HepG2 (cell line): ENCODE measurements around the gene TTN. TPM values are rescaled to one million over a fixed set of nuclear protein-coding genes. Genes with fewer than 3 reads are reported as not detected.

ENCODE experiments used
- FOXK1 ChIP-seq: sonication (generic); formaldehyde crosslinking; IDR thresholded peaks from 2 replicates; pipeline ENCODE4 v1.4.0; 2020; ENCODE audit warnings: low read depth, missing genetic modification reagents, borderline replicate concordance
- FOXP1 ChIP-seq, 2 experiments: fragments of 450-650 bp in 1 of 2; IDR thresholded peaks; 2 replicates each; pipeline ENCODE4 v1.6.1; 2017 to 2018; ENCODE audit warnings: antibody characterized with exemption in 1 of 2
- MAF1 ChIP-seq: sonication (generic); formaldehyde crosslinking; IDR thresholded peaks from 2 replicates; pipeline ENCODE4 v1.5.0; 2020; ENCODE audit warnings: missing genetic modification reagents, borderline replicate concordance
- MAFF ChIP-seq: IDR thresholded peaks from 2 replicates; pipeline ENCODE4 v1.6.1; 2011; ENCODE audit warnings: low read depth, low read length, improper control_type of control experiment
- MED1 ChIP-seq: sonication (generic); formaldehyde crosslinking; IDR thresholded peaks from 2 replicates; pipeline ENCODE4 v1.4.0; 2020; ENCODE audit warnings: missing genetic modification reagents
- MIXL1 ChIP-seq: IDR thresholded peaks from 2 replicates; pipeline ENCODE4 v1.6.1; 2016
- MTA1 ChIP-seq: sonication (generic); formaldehyde crosslinking; IDR thresholded peaks from 2 replicates; pipeline ENCODE4 v1.4.0; 2020; ENCODE audit warnings: missing genetic modification reagents, mild to moderate bottlenecking, borderline replicate concordance
- NCOA1 ChIP-seq: sonication (generic); formaldehyde crosslinking; IDR thresholded peaks from 2 replicates; pipeline ENCODE4 v1.9.0; 2021; ENCODE audit warnings: missing genetic modification reagents
- NR2F2 ChIP-seq: IDR thresholded peaks from 2 replicates; pipeline ENCODE4 v1.6.1; 2012; ENCODE audit warnings: low read depth, inconsistent platforms, borderline replicate concordance
- POLR2AphosphoS5 ChIP-seq: IDR thresholded peaks from 2 replicates; pipeline ENCODE4 v1.6.1; 2012; ENCODE audit warnings: low read depth, low read length
- PTBP1 ChIP-seq: fragments of 200-400 bp; formaldehyde crosslinking; IDR thresholded peaks from 2 replicates; pipeline ENCODE4 v1.6.1; 2018; ENCODE audit warnings: low read length, low read depth; ENCODE audit not compliant: poor library complexity, severe bottlenecking
- REXO4 ChIP-seq: sonication (generic); formaldehyde crosslinking; IDR thresholded peaks from 2 replicates; pipeline ENCODE4 v1.8.0; 2022; ENCODE audit warnings: missing genetic modification reagents, mild to moderate bottlenecking, borderline replicate concordance
- SALL1 ChIP-seq: sonication (generic); formaldehyde crosslinking; IDR thresholded peaks from 2 replicates; pipeline ENCODE4 v1.8.0; 2022; ENCODE audit warnings: mild to moderate bottlenecking, missing genetic modification reagents
- SOX13 ChIP-seq, 3 experiments: fragments of 450-650 bp in 1 of 3; sonication (generic) in 1 of 3; formaldehyde crosslinking in 1 of 3; IDR thresholded peaks in 2 of 3; conservative IDR thresholded peaks in 1 of 3; 2 replicates each; pipeline versions ENCODE4 v1.5.0 to v1.6.1; 2016 to 2020; ENCODE audit warnings: antibody characterized with exemption in 1 of 3, mild to moderate bottlenecking in 1 of 3, missing compliant biosample characterization in 1 of 3, missing genetic modification reagents in 1 of 3, moderate library complexity in 1 of 3
- SP5 ChIP-seq: IDR thresholded peaks from 2 replicates; pipeline ENCODE4 v1.6.1; 2016; ENCODE audit warnings: low read depth, borderline replicate concordance
- SRY ChIP-seq: sonication (generic); formaldehyde crosslinking; IDR thresholded peaks from 2 replicates; pipeline ENCODE4 v1.8.0; 2022; ENCODE audit warnings: mild to moderate bottlenecking, missing genetic modification reagents
- YEATS2 ChIP-seq: sonication (generic); formaldehyde crosslinking; IDR thresholded peaks from 2 replicates; pipeline ENCODE4 v1.4.0; 2020; ENCODE audit warnings: missing genetic modification reagents, borderline replicate concordance
- ZEB1 ChIP-seq: IDR thresholded peaks from 2 replicates; pipeline ENCODE4 v1.6.1; 2012; ENCODE audit warnings: mild to moderate bottlenecking, low read depth, inconsistent platforms; ENCODE audit not compliant: insufficient replicate concordance
- ZKSCAN5 ChIP-seq: sonication (generic); formaldehyde crosslinking; IDR thresholded peaks from 2 replicates; pipeline ENCODE4 v1.5.1; 2020; ENCODE audit warnings: mild to moderate bottlenecking, missing genetic modification reagents
- ZNF282 ChIP-seq: fragments of 450-650 bp; IDR thresholded peaks from 2 replicates; pipeline ENCODE4 v1.6.1; 2018; ENCODE audit not compliant: partially characterized antibody
- ZNF292 ChIP-seq: sonication (generic); formaldehyde crosslinking; IDR thresholded peaks from 2 replicates; pipeline ENCODE4 v1.8.1; 2022; ENCODE audit warnings: mild to moderate bottlenecking, low read depth, missing genetic modification reagents, borderline replicate concordance
- ZNF3 ChIP-seq: IDR thresholded peaks from 2 replicates; pipeline ENCODE4 v1.7.0; 2017; ENCODE audit warnings: inconsistent platforms
- ZNF460 ChIP-seq: sonication (generic); formaldehyde crosslinking; IDR thresholded peaks from 2 replicates; pipeline ENCODE4 v1.5.1; 2020; ENCODE audit warnings: missing genetic modification reagents, mild to moderate bottlenecking, borderline replicate concordance
- ZSCAN20 ChIP-seq: sonication (generic); formaldehyde crosslinking; IDR thresholded peaks from 2 replicates; pipeline ENCODE4 v1.4.0; 2020; ENCODE audit warnings: missing genetic modification reagents, mild to moderate bottlenecking, borderline replicate concordance
- polyA plus RNA-seq, 8 experiments: library from polyadenylated mRNA; depleted of rRNA in 3 of 8; stranded (reverse) in 7 of 8; unstranded in 1 of 8; fragments of >200 nt; fragmentation: Illumina TruSeq in 4 of 8; extraction: Trizol in 4 of 8; gene quantifications; 2 replicates each; pipeline versions ENCODE4 v1.2.1 to v1.2.3, GENCODE V29; 2011 to 2016; ENCODE audit warnings: low read depth in 4 of 8, missing spikeins in 1 of 8, mixed read lengths in 1 of 8; ENCODE audit not compliant: insufficient read depth in 1 of 8
- total RNA-seq, 5 experiments: library from RNA; depleted of rRNA; stranded (reverse); fragments of >200 nt; fragmentation: Illumina TruSeq; extraction: Trizol; gene quantifications; 2 replicates each; pipeline ENCODE4 v1.2.3, GENCODE V29; 2016; ENCODE audit warnings: low read depth in 1 of 5
- TF ChIP-seq, protein P1 (sequence below): sonication (generic); formaldehyde crosslinking; conservative IDR thresholded peaks from 2 replicates; pipeline ENCODE4 v1.4.0; 2020; ENCODE audit warnings: missing genetic modification reagents
- TF ChIP-seq, protein P2 (sequence below): sonication (generic); formaldehyde crosslinking; IDR thresholded peaks from 2 replicates; pipeline ENCODE4 v1.8.1; 2022; ENCODE audit warnings: mild to moderate bottlenecking, missing genetic modification reagents
- TF ChIP-seq, protein P3 (sequence below): IDR thresholded peaks from 2 replicates; pipeline ENCODE4 v1.6.1; 2016; ENCODE audit warnings: missing genetic modification reagents, missing compliant biosample characterization

The TTN gene
- total and polyA plus RNA-seq, 2 of the 13 experiments (the other 11 are each of a cell fraction or from before 2014, with no cell fraction given): under 0.01 TPM

DNA sequence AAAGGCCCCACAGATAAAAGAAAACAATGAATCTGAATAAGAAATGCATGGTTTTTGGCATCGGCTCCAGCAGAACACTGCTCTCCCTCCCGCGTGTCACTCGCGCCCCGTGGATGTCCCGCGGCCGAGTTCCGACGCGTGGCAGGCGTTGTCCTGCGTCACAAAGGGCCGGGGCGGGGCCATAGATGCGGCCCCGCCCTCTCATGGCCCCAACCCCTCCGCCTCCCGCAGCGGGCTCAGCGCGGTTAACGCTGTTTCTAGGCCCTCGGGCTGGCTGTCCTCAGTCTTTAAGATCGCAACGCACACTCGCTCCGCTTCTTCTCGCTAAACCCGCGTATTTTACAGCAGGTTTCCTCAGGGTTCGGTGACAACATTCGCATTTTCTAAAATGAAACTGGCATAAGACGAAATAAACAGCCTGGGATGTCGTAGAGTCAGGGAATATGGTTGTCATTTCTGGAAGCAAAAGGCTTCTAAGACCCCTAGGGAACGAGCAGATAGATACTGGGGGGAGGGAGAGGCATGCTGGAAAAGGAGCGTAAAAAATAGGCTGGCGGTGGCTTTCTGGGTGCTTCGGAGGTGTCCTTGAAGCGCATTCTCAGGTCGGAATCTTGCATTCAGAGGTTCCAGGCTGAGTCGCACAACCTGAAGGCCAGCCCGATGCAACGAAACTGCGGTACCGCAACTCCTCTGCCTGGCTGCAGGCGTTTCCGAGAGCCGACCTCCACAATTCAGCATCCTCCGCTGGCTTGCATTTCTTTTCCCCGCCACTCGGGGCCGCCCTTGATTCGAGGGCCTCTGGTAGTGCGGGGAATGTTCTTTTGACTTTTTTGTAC, 328.6 kb downstream of the TTN start, which contains the start of gene FKBP7 (continued):
- TF ChIP-seq, protein P1, sequence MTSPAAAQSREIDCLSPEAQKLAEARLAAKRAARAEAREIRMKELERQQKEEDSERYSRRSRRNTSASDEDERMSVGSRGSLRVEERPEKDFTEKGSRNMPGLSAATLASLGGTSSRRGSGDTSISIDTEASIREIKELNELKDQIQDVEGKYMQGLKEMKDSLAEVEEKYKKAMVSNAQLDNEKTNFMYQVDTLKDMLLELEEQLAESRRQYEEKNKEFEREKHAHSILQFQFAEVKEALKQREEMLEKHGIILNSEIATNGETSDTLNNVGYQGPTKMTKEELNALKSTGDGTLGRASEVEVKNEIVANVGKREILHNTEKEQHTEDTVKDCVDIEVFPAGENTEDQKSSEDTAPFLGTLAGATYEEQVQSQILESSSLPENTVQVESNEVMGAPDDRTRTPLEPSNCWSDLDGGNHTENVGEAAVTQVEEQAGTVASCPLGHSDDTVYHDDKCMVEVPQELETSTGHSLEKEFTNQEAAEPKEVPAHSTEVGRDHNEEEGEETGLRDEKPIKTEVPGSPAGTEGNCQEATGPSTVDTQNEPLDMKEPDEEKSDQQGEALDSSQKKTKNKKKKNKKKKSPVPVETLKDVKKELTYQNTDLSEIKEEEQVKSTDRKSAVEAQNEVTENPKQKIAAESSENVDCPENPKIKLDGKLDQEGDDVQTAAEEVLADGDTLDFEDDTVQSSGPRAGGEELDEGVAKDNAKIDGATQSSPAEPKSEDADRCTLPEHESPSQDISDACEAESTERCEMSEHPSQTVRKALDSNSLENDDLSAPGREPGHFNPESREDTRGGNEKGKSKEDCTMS (CRISPR knock-in tag): 0 out of 2 replicates have a peak, but pooled peaks have one; percentile 37
- TF ChIP-seq MIXL1 (CRISPR knock-in tag) (peak; percentile 51; the same call in 1 of the 2 replicates), ZKSCAN5 (CRISPR knock-in tag) (no peak), MTA1 (CRISPR knock-in tag) (peak; percentile 50; the same call in 1 of the 2 replicates), SP5 (CRISPR knock-in tag) (peak; percentile 57; the same call in 1 of the 2 replicates), REXO4 (CRISPR knock-in tag) (no peak), SRY (peak; percentile 32; the same call in 1 of the 2 replicates), NCOA1 (CRISPR knock-in tag) (no peak; the same call in 1 of the 2 replicates), ZEB1 (peak; percentile 45), ZNF282 (no peak), POLR2AphosphoS5 (peak; percentile 96), MAFF (no peak), YEATS2 (CRISPR knock-in tag) (peak; percentile 72), FOXK1 (CRISPR knock-in tag) (no peak), NR2F2 (no peak), SALL1 (peak; percentile 73), FOXP1 (IDR thresholded peaks at IDR 0.05) (no peak), FOXP1 (CRISPR knock-in tag; IDR thresholded peaks at IDR 0.05) (peak; percentile 14; the same call in 1 of the 2 replicates), MAF1 (0 out of 2 replicates have a peak, but pooled peaks have one; percentile 77), ZNF460 (no peak; the same call in 1 of the 2 replicates), MED1 (CRISPR knock-in tag) (peak; percentile 70), PTBP1 (no peak), ZNF3 (CRISPR knock-in tag) (no peak), ZNF292 (peak; percentile 84; the same call in 1 of the 2 replicates), ZSCAN20 (CRISPR knock-in tag) (peak; percentile 84; the same call in 1 of the 2 replicates), SOX13 (IDR thresholded peaks at IDR 0.05) (no peak), SOX13 (CRISPR knock-in tag; conservative IDR thresholded peaks at IDR 0.05 in 1 of 2, IDR thresholded peaks at IDR 0.05 in 1 of 2) (peak in 1 of 2 experiments; percentile 81; a peak in 2 of 4 replicates)
- TF ChIP-seq, protein P2, sequence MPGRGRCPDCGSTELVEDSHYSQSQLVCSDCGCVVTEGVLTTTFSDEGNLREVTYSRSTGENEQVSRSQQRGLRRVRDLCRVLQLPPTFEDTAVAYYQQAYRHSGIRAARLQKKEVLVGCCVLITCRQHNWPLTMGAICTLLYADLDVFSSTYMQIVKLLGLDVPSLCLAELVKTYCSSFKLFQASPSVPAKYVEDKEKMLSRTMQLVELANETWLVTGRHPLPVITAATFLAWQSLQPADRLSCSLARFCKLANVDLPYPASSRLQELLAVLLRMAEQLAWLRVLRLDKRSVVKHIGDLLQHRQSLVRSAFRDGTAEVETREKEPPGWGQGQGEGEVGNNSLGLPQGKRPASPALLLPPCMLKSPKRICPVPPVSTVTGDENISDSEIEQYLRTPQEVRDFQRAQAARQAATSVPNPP (CRISPR knock-in tag): no peak
- TF ChIP-seq, protein P3, sequence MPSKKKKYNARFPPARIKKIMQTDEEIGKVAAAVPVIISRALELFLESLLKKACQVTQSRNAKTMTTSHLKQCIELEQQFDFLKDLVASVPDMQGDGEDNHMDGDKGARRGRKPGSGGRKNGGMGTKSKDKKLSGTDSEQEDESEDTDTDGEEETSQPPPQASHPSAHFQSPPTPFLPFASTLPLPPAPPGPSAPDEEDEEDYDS (CRISPR knock-in tag): peak; percentile 69
